Loucy (cell line): Measurements from ENCODE around the gene KRTAP5-8.

Experiments used
- CTCF ChIP-seq: fragments of 200-600 bp; sonication (generic); conservative IDR thresholded peaks from 2 replicates; pipeline ENCODE4 v1.5.1; 2014; ENCODE audit warnings: mild to moderate bottlenecking, antibody characterized with exemption, low read length
- EZH2phosphoT487 ChIP-seq: fragments of 200-600 bp; IDR thresholded peaks from 2 replicates; pipeline ENCODE4 v1.6.1; 2018; ENCODE audit warnings: antibody characterized with exemption, mild to moderate bottlenecking, moderate library complexity, borderline replicate concordance

- no peak for TF ChIP-seq CTCF
- TF ChIP-seq EZH2phosphoT487, result no peak
Observed at GRCh38 chr11:71544525-71545214, 6.8 kb downstream of the KRTAP5-8 start.
